Stimulated activated CD8-positive, alpha-beta memory T cell treated with anti-CD3 and anti-CD28 coated beads, Interleukin-15, amount 100 ng/mL, for 24 hours (primary cell): Measurements from ENCODE around the gene DNAH6.
"Not testable (repeated sequence)": the region's sequence is repeated elsewhere in the genome, so short reads cannot be mapped to it uniquely, and the experiment has no call there.

Experiments
- DNase-seq: peaks from one replicate; pipeline ENCODE4 v3.0.0-alpha.2; 2020; ENCODE audit warnings: low read depth

DNAH6 gene

DNA sequence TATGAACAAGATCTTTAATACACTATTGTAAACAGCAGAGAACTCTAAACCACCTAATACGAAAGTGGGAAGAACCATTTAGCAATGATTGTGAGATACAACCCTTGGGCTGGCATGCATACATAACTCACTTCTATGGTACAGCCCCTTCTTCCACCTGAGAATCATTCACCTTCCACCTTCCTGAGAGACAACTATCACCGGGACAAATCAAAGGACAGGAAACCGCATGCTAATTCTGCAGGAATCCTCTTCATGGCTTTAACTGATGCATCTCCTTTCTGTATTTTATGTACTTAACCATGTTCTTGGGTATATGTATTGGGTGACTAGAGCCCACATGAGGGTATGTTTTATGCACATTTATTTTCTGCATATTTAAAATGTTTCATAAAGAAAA, 241.3 kb downstream of the DNAH6 start:
- no peak for DNase-seq

DNA sequence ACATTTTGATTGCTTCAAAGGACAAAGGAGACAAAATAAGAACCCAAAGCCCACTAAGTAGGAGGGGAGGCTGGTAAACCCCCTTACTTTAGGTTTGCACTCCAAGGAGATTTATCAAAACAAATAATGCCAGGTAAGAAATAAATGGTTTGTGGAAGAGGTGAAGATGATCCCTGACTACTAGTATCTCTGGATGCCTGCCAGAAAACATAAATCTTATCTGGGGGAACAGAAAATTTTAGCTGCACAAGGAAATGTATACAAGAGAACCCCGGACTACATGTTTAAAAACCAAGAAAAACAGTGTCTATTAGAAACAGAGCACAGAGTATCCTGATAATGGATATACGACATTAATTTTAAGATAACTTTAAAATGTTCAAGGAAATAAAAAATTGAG, 250.5 kb downstream of the DNAH6 start:
- DNase-seq, result no peak

DNA sequence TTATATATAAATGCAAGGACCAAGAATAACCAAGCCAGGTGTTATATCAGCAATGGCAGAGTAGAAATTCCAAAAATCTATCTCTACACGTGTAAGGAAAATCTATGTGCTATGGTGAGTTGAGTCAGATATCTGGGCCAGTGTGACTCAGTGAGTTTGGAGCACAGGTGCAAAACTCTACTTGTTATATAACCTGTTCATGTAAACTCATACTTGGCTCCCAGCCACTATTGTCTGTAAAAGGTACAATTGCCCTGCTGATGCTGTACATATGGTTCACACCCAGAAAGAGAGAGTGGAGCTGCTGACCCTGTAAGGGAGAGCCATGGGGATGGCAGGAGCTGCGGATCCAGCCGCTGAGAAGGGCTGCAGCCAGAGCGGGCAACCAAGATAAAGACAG, 252.5 kb downstream of the DNAH6 start:
- no peak for DNase-seq

DNA sequence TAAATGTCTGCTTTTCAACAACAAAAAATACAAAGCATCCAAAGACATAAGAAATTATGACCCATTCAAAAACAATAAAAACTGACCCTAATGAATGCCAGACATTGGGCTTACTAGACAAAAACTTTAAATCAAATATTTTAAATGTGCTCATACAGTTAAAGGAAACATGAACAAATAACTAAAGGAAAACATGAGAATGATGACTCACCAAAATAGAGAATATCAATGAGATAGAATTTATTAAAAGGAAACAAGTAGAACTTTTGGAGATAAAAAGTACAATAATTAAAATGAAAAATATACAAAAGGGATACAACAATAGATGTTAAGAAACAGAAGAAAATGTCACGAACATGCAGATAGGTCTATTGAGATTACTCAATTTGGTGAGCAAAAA, 254.0 kb downstream of the DNAH6 start:
- no peak for DNase-seq

DNA sequence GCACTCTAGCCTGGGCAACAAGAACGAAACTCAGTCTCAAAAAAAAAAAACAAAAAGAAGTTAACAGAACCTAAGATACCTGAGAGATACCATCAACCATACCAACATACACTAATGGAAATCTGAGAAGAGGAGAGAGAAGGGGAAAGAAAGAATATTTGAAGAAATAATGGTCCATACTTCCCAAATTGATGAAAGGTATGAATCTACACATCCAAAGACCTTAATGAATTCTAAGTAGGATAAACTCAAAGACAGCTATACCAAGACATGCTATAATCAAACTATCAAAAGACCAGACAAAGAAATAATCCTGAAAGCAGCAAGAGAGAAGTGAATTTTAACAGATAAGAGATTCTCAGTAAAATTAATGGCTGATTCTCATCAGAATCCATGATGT, 255.0 kb downstream of the DNAH6 start:
- DNase-seq, result no peak

DNA sequence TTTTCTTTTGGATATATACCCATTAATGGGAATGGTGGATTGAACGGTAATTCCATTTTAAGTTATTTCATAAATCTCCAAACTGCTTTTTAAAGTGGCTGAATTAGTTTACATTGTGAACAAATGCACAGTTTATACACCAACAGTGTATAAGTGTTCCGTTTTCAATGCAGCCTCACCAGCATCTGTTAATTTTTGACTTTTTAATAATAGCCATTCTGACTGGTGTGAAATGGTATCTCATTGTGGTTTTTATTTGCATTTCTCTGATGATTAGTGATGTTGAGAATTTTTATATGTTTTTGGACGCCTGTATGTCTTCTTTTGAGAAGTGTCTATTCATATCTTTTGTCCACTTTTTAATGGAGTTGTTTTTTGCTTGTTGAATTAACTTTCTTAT, 257.3 kb downstream of the DNAH6 start:
- not testable (repeated sequence) for DNase-seq

DNA sequence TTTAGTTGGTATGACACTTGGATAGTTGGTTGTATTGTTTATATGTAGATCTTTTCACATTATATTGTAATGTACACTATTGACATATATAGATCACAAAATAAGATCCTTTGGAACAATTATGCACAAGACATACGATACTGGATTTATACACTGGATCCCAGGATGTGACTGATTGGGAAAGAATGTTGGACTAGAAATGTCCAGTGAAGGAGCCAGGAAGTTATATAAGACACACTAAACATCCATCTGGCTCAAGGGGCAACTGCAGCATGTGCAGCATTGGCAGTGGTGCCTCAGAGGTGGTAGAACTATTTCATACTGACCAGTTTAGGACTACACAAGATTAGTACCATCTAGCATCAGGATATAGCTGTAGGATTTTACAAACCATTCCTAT, 259.7 kb downstream of the DNAH6 start:
- no peak for DNase-seq

DNA sequence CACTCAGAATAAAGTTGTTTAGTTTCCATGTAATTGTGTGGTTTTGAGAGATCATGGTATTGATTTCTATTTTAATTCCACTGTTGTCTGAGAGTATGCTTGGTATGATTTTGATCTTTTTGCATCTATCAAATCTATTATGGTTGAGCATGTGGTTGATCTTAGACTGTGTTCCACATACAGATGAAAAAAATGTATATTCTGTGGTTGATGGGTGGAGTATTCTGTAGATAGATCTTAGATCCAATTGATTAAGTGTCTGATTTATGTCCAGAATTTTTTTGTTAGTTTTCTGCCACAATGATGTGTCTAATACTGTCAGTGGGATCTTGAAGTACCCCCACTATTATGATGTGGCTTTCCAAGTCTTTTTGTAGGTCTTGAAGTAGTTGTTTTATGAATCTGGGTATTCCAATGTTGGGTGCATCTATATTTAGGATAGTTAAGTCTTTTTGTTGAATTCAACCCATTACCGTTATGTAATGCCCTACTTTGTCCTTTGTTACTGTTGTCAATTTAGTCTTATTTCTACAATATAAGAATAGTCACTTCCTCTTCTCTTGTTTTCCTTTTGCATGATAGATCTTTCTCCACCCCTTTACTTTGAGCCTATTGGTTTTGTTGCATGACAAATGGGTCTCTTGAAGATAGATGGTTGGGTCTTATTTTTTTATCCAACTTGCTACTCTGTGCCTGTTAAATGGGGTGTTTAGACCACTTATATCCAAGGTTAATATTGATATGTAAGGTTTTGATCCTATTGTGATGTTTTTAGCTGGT, 262.8 kb downstream of the DNAH6 start:
- no peak for DNase-seq

DNA sequence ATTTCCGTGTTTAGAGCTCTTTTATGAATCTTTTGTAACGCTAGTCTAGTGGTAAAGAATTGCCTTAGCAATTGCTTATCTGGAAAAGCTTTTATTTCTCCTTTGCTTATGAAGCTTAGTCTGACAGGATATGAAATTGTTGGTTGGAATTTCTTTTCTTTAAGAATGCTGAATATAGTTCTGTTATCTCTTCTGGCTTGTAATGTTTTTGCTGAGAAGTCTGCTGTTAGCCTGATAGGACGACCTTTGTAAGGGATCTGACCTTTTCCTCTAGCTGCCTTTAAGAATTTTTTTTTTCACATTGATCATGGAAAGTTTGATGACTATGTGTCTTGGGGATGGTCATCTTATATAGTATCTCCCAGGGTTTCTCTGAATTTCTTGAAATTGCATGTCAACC, 263.5 kb downstream of the DNAH6 start:
- DNase-seq, result no peak

DNA sequence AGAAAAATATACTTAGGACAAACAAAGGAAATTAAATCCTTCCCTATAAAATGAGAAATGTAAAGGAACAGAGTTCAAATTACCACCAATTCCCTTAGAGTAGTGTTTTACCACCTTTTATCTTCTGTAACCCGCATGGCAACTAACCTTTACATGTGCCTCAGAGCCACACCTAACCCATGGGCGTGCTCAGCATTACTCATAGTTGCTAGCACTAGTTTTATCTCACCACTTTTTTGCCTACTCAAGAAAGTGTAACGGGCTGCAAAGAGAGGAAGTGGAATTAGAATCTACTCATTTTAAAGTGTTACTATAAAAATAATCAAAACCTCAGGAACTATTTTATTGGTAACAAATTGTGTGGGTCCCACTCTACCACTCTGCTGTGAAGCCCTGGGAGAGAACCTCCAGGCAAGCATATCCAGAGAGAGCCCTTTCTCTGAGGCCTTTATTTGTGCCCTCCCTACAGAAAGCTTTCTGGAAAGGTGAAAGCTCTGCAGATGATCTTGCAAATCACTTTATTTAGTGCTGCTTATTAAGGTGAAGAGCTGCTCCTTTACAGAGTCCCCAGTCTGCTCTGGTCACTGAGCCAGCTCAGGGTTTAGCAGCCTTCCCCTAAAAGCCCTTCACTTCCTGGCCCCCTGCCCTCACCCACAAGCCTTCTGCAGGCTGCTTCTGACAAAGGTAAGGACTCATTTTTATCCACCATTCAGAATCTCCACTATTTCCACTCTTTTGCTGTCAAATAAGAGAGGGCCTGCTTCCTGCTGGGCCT, 265.8 kb downstream of the DNAH6 start:
- DNase-seq, result no peak

DNA sequence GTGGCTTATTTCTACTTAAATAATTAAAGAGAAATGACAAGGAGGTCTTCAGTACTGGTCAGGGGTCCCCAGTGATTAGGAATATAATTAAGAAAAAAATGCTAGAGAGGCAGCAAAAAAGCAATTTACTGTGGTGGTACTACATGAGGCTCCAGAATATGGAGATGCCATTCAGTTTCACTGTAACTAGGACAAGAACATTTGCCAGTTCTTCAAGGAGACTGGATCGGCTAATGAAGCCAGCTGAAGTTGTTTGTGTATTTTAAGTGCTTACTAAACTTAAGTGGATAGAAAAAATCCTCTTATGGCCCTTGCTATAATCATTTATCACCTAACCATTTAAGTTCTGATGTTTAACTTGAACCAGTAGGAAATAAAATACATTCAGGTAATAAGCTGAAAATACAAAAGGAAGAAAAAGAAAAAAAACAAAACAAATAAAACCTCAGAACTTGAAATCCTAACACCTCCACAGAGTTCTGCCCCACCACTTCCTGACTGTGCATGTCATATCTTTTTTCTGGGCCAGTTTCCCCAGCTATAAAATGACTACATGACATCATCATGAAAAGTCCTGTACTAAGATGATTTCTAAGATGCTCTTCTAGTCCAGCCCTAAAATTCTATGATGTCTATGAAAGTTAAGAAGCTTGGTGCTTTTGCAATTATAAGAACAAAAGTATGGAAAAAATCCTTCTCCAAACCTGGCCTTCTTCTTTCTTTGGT, 266.6 kb downstream of the DNAH6 start:
- DNase-seq, result no peak

DNA sequence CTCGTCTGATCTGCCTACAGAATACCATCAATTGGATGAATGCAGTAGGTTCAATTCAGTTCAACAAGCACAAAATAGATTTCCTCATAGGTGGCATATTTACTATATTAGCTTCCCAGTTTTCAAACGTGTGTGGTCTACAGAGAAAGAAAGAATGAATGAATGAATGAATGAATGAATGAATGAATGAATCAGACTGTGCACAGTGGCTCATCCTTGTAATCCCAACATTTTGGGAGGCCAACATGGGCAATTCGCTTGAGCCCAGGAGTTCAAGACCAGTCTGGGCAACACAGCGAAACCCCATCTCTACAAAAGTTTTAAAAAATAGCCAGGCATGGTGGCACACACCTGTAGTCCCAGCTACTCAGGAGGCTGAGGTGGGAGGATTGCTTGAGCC, 269.7 kb downstream of the DNAH6 start:
- DNase-seq, result no peak

DNA sequence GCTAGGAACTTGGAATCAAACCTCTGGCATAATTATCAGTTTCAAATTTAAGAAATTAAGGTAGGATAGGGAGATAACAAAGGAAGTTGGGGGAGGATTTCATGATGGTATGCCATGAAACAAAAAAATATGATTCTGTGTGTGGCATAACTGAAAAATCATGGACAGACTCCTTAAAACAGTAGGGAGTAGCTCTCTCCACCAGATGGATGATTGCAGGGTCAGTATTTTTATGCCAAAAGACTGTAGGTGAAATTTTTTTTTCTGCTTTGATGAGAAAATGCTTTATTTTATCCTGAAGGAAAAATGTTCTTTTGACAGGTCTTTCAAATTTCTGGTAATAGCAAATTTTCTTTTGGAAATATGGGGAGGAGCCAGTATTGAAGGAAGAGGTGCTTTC, 270.3 kb downstream of the DNAH6 start:
- DNase-seq, result no peak

DNA sequence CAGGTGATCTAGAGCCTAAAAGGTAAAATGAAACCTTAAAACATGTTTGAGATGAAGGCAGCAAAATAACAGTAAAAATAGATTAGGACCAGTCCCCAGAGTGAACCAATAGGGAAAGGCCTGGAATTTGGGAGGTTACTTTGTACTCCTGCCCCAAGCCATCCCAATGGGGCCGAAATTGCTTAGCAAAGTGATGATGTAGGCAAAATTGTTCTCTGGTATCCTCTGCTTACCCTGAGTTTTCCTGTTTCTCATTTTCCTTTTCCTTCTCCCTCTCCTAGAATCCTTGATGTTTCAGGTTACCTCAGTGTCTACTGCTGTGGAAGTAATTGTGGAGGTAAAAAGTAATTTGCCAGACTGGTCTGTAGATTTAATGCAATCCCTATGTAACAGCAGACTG, 271.7 kb downstream of the DNAH6 start:
- no peak for DNase-seq

DNA sequence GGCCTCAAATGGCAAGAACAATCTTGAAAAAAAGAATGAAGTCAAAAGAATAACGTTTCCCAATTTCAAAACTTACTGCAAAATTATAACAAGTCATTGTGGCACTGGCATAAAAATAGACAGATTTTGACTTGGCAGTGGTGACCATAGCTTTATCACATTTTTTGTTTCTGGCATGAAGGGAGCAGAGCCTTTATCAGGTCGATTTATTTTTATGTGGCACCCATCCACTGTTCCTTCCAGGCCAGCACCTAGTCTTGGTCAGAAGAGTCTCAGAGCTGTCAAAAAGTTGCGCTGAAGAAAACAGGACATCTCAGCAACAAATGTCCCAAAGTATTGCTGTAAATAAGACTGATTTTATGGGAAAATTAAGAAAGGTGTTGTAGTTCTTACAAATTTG, 272.2 kb downstream of the DNAH6 start:
- no peak for DNase-seq

DNA sequence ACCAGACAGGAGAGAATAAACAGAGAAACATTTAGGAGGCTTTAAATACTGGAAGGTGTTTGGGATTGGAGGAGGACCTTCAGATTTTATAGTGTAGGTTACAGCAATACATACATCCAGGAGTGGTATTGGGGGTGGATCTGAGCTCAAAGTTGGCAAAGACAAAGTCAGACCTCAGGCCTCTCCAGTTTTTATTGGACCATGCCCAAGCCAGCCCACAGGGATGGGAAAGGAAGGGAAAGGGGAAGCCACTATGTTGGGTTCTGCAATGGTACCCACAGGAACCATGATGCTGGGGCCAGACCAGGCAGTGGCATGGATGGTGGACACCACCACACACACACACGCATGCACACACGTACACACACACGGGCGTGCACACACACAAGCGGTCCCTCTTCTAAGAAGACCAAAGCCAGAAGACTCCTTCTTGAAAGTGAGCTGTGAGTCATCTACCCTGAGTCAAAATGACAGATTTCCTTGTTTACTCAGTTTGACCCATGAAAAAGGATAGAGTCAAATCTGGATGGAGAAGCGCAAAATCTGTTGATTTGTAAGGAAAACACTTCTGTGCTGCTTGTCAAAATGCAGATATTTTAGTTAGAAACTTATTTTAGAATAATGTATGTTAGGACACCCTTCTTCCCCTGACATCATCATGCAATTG, 276.7 kb downstream of the DNAH6 start:
- DNase-seq, result no peak

DNA sequence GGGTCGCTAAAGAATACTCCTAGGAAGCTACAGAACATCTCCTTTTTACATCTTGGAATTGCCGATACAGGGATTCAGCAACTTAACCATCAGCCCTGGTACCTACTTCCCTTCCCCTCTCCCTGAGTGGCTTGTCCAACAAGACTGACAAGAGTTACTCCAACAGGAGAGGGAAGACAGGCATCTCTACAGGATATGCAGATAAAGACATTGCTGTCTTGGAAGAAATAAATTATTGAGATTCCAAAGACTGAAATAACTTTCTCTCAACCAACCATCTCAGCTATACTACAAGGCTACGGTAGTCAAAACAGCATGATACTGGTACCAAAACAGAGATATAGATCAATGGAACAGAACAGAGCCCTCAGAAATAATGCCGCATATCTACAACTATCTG, 277.3 kb downstream of the DNAH6 start:
- no peak for DNase-seq

DNA sequence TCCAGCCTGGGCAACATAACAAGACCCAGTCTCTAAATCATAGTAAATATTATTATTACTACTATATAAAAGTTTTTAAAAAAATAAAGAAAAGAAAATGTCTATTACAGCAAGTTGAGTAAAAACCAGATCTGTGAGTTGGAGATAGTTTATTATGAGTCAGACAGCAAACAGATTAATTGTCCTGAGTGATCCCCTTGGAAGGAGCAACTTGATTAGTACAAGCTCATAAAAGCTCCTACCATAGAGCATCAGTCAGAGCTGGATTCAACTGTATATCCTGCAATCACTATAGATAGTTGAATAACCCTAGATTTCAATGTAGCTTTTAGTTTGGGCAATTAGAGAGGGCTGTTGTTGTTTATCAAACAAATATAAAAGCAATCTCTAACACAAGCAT, 280.5 kb downstream of the DNAH6 start:
- no peak for DNase-seq

DNA sequence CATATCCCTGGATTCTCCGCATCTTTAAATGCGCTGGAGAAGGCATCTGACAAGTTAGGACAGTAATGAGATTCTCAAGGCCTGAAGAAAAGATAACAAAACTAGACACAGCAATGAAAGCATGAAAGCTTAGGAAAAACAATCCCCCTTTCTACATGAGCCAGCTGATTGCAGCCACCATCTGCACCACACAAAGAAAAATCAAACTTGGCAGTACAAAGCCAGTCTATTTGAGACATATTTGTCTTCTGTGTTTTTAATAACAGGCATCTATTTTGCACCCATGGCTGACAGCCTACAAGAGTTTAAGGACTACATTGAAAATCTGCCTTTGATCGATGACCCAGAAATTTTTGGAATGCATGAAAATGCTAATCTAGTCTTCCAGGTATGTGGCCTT, 281.0 kb downstream of the DNAH6 start:
- DNase-seq, result no peak

DNA sequence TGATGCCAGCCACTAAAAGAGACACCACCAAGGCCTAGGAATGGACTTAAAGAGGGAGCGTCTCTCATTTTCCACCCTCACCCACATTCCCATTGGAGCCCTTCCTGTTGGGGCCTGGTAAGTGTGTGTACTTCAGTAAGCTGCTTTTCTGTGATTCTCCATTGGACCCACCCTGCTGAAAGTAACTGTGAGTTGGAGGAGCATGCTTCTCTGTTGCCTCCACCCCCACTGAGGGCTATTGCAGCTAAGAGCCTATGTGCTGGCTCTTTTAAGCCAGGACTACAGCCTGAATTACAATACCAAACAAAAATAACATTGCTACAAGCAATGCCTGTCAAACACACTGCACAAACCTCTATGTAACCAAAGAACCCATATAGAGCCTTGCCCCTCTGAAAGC, 283.5 kb downstream of the DNAH6 start:
- no peak for DNase-seq

DNA sequence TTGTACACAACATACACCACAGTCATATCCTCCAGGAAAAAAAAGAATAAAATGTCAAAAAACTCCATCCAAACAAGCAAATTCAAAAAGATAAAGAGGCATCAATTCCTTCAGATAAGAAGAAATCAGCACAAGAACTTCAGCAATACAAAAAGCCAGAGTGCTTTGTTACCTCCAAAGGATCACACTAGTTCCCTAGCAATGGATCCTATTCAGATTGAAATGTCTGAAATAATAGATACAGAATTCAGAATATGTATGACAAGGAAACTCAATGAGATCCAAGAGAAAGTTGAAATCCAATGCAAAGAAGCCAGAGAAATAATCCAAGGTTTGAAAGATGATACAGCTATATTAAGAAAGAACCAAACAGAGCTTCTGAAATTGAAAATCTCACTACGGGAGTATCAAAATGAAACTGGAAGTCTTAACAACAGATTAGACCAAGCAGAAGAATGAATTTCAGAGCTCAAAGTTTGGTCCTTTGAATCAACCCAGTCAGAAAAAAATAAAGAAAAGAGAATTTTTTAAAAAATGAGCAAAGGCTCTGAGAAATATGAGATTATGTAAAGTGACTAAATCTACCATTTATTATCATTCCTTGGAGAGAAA, 284.0 kb downstream of the DNAH6 start:
- no peak for DNase-seq

DNA sequence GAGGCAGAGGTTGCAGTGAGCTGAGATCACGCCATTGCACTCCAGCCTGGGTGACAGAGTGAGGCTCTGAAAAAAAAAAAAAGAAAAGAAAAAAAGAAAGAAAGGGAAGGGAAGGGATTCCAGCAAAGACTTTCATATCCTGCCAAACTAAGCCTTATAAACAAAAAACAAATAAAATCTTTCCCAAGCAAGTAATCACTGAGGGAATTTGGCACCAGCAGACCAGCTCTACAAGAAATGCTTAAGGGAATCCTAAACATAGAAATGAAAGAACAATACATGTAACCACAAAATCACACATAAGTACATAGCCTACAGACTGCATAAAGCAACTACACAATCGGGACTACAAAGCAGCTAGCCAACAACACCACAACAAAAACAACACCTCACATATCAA, 285.5 kb downstream of the DNAH6 start:
- no peak for DNase-seq
